HG02943 (cell line): ENCODE data around the gene ELK4.

Experiments
- ATAC-seq: cut with Tn5 transposase; IDR thresholded peaks from one replicate; pipeline ENCODE4 v1.9.1; 2021; ENCODE audit warnings: mild to moderate bottlenecking, low read depth, moderate library complexity; ENCODE audit not compliant: unreplicated experiment

The ELK4 gene

DNA sequence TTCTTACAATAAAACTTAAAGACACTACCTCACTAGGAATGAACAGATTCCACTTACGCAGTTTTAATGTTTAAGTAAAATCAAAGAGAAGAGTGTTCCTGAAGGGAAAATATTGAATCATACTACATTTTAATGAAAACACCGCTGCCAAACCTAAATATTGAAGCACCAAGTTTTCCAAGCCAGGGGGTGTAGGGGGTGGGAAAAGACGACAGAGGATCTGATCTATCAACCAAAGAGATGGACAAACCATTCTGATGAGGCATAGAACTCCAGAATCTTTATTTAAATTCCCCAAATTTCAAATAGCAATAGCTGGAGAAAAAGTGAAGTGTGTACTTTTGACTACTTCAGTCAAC lies 1.2 kb downstream of the ELK4 start:
- no peak for ATAC-seq

DNA sequence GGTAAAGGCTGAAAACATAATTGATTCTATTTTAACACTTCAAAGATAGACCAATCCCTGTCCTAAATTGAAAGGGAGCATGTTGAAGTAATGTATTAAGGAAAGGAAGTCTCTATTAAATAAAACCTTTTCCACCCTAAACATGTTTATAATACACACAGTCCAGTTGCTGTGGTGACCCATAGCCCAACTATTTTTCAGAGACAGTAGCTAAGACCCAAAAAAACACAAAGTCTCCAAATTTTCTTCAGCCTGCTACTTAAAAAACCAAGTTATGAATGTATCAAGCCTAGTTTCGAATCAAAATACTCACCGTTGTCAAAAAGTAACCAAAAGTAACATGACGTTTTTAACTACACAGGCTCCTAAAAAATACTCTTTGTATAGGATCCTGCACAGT lies 1.6 kb downstream of the ELK4 start:
- ATAC-seq, result no peak

DNA sequence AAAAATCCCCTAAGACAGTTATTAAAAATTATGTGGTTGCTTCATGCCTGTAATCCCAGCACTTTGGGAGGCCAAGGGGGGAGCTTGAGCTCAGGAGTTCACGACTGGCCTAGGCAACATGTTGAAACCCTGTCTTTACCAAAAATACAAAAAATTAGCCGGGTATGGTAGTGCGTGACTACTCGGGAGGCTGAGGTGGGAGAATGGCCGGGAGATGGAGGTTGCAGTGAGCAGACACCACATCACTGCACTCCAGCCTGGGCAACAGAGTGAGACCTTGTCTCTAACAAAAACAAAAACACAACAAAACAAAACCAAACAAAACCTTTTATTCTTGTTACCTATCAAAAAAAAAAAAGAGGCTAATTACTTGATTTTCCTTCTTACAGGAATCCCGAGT lies 2.1 kb downstream of the ELK4 start:
- no peak for ATAC-seq

DNA sequence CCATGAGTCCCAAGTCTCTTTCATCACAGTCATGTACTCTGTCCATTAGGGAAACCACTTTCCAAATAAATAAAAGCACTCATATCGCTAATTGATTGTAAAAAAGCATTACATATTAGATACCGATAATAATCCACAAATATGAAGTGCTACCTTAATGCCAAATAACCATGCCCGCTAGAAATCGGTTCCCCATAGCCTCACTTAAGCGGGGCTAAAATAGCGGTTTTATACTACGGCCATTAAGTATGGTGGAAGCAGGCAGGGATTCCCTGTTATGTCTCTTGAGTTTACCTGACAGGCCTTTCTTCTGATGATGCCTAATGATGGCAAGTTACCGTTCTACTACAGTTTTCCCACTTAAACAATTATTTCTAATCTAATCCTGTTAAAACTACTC lies 3.9 kb downstream of the ELK4 start:
- ATAC-seq, result no peak

DNA sequence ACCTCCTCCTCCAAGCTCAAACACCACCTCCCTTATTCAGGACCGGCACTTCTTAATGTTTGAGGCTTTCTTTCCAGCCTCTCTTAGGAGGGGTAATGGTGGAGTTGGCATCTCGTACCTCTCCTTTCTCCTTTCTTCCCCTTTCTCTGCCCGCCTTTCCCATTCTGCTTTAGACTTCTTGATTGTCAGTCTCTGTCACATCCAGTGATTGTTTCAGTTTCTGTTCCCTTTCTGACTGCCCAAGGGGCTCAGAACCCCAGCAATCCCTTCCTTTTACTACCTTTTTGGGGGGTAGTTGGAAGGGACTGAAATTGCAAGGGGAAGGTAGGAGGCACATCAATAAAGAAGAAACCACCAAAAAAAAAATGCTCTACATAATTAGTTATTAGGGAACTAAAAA lies 5.6 kb downstream of the ELK4 start:
- ATAC-seq, result no peak

DNA sequence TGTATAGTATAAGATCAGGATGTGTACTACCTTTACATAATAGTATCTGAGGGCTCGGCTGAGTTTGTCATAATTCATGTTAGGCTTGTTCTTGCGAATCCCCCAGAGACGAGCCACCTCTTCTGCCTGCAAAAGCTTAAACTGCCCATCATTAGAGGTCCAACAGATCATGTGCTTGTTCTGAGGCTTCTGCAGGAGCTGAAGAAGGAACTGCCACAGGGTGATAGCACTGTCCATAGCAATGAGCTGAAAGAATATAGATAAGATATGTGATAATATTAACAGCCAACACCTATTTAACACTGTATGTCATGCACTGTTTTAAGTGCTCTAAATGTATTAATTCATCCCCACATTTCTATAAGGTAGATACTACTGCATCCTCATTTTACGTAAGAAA lies 8.2 kb downstream of the ELK4 start:
- no peak for ATAC-seq

DNA sequence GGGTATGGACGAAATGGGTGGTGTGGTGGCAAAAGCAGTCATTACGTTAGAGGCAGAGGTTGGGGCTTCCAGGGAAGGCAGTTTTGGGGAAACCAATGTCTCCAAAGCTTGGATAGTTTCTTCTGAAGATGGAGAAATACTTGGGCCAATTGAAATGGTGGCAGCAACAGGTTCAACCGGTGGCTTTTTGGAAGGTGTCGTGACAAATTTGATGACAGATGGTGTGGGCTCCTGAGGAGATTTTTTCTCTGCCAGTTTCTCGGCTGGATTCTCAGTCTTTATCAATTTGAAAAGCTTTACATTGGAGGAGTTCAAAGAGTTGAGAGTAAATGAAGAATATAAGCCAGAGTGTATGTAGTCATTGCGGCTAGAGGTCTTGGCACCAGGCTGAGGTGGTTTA lies 11.5 kb downstream of the ELK4 start:
- no peak for ATAC-seq

DNA sequence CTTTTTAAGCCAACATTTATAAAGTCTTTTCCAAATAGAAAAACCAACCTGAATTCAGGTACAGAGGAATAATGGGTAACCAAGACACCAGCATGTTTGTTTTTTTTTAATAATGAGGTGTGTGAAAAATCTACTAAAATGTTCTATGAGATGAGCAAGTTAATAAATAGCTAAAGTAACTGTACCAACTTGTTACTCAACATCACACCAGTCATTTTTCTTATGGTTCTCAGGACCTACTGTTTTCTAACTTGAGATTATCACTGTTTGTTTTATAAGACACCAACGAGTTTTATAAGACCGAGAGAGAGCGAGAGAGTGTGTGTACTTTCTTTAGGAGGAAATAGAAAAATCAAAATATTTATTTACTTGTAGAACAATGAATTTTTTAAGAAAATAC lies 12.4 kb downstream of the ELK4 start:
- ATAC-seq, result no peak

DNA sequence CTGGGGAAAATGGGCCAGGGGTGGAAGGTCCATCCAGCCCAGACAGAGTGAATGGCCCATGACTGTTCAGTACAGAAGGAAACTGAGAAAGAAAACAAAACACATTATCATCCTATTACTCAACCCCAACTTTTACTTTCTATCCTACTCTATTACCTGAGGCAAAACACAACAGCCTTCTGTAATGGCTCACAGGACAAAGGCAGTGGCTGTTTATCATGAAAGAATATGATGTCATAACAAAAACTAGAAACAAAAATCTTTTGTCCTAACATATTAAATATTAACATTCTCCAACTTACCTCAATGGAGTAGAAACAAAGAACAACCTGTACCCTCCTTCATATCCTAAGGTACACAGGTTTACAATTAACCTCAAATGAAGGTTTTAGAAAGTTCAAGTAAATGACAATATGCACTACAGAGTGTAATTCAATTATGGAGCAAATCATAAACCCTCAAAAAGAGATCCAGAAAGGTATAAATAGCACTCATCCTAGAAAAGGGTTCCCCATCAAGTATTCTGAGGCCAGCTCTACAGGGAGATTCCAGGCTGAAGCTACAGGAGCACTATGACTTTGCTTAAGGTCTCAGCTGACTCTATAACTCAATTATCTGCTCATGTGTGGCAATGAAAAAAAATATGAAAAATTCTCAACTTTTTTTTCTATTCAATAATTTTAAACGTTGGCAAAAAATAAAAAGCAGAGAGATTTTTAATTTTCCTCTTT lies 15.1 kb downstream of the ELK4 start:
- ATAC-seq, result no peak

DNA sequence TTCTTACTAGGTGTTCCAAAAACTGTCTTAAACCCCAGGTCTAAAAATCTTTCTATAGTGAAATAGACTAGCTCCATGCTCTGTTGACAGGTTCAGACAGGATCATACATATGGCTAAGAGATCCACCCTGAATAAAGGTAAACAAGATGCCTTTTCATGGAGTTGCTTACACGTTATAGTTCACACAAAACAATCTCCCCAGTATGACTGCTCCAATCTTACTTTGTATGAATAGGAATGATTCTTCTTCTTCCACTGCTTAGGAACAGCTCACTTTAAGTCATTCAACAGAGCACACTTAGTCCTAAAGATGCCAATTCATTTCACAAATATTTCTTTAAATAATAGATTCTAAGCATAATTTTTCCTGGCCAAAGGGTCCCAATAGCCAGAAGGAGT lies 16.0 kb downstream of the ELK4 start:
- ATAC-seq, result no peak

DNA sequence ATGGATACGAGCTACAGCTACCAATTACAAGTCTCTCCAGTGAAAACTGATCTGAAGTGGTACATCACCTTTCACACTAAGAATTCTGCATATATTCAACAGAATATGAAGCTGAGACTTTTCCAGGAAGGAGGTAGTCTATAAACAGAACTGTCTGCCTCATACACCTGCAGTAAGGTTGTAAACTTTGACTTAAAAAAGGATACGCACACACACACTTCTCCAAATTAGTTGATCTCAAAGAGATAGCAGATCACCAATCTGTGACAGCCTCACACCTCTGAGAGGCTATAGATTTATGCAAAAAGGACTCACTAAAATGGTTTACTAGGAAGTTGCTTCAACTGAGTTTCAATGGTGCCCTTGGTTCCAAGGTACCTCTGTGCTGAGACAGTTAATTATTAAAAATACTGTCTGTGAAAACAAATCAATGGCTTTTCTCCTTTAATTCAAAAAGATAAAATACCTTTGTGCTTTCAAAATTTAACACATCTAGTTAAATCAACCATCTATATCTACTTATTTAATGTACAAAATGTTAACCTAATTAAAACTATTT lies 17.9 kb downstream of the ELK4 start:
- ATAC-seq, result no peak

DNA sequence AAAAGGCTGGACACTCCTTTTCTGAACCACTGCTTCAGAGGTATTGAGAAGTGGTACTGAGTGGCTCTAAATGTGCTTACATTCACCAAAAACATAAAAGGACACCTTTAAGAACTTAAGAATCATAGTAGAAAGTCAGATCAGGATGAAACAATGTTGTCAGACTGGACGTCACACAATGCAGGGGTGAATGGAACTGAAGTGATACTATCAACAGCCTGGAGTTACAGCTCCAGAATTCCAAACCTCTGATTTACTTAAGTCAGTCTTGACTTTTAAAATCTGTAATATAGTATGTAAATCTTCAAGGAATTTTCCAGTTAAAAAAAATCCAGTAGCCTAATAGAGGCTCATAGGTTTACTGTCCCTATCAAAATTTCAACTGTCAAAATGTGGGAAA lies 19.3 kb downstream of the ELK4 start:
- ATAC-seq, result no peak

DNA sequence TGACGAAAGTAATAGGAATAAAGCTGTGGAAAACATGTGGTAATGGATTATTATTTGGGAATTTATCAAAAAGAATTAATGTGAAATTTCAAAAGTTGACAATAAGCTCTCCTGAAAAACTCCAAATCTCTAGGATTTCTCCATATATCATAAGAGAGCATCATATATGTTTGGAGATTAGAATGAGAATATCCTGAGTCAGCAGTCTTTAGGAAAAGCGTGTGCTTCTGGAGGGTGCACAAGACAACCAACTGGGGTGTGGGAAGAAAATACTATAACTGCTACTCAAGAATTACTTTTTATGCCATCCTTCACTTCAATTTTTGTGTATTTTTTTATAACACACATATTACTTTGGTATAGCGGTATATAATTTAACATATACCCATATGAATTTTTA lies 19.7 kb downstream of the ELK4 start:
- no peak for ATAC-seq

DNA sequence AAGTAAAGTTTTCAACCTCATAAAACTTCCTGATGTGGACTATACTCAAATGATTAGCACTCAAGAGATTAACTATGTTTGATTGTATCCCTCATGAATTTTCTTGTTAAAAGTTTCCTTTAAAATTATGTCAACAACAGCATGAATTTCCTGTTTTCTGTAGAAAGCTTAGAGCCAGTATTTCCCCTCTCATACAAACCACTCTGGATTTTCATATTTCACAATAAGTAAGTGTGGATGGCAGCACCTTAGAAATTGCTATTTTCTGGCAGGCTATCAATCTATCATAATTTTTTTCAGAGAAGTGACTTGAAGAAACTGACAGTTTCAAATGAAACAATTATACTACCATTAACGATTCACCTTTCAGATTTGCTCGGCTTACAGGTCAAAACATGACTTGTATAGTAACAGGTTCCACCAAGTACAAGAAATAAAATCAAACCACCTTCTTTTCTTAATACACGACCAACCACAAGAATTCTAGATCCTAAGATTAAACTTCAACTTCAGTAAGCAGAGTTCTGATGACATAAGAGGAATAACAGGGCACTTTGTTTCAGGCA lies 20.8 kb downstream of the ELK4 start:
- ATAC-seq, result no peak

DNA sequence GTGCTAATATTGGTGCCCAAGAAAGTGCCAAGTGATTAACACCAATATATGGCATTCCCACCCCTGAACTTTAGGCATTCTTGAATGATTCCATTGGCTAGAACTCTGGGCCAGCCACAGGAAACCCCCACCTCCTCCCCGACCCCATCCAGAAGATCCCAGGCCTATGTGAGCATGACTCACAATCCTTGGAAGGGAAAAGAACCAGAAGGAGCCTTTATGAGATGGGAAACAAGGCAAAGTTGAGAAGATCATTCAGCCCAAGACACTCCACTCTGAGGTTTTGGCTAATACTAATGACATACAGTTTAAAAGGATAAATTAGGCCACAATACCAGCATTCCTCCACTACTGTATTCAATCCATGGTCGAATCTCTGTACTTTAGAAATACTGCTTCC lies 21.8 kb downstream of the ELK4 start:
- ATAC-seq, result no peak

DNA sequence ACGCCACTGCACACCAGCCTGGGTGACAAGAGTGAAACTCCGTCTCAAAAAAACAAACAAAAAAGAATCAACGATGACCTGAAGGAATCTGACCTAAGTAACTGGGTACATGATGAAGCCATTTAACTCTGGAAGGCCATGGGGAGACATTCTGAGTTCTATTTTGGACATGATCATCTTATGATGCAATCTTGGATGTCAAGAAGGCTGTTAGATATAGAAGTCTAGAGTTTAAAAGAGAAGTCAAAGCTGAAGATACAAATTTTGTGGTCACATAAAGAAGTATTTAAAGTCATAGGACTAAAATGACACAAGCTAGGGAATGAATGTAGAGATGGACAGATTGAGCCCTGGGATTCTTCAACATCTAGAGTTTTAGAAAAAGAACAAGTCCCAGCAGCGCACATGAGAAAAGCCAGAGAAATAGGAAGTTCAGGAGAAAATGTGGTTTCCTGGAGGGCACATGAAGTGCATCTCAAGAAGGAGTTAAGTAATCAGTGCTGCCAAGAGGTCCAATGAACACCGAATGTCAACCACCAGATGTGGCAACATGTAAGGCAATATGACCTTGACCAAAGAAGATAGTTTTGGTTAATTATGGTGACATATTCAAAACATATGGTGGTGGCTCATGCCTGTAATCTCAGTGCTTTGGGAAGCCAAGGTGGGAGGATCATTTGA lies 26.8 kb downstream of the ELK4 start:
- no peak for ATAC-seq

DNA sequence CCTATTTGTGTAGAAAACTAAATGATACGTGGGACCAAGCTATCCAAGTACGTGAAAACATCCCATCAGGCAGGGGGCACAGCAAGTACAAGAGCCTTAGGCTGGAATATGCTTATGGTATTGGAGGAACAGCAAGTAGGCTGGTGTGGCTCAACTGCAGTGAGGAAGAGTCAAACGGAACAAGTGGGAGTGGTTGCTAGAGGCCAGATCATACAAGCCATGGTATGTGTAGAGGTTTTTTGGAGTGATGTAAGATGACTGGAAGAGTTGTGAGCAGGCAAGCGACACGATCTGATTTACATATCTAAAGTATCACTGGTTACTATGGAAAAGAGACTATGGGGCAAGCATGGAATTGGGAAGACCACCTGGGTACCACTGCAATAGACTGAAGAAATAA lies 27.8 kb downstream of the ELK4 start:
- no peak for ATAC-seq

DNA sequence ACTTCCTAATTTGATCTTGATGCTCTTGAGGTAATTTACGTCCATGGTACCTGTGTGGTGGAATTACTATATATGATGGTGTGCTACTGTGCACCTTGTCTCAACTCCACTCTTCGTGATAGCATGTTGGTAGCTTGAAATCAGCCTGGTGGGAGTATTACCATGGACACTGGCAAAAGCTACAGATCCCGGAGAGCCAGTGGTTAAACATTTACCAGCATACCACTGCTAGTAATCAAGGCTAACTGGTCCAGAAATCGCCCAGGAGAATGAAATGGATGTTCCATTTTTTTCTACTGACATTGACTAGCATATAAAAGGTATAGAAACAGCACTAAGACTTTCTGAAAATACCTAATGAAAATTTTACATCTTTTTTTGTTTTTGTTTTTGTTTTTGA lies 30.6 kb downstream of the ELK4 start:
- ATAC-seq, result no peak

DNA sequence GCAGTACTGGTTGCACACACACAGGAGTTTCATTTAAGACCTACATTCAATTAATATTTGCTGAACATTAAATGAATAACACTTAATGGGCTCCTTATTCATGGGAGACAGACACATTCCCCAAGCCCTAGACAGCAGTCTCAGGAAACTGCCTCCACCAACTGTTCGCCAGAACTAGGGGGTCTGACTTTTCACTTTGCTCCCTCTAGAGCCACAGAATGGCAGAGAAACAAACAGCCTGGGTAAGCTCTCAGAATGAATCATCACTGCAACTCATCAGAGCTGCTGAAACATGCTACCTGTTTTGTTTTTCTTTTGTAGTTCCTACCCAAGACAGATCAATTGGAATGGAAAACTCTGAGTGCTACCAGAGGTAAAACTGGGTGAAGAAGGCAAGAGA lies 31.7 kb downstream of the ELK4 start:
- ATAC-seq, result no peak

DNA sequence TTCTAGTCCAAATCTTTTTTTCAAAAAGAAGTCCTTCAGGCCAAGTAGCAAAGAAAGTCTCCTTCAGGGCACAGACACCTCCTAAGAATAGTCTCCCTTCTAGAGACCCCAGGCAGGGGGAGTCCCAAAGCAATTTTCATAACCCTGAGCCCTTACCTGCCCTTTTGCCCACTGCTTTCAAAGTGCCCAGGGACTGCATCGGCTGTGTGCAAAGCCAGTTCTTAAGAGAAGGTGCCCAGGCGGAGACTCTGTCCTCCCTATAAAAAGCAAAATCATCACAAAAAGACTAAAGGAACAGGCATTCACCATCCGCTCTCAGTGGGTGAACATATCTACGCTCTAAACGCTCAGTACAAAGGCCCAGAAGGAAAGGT lies 32.2 kb downstream of the ELK4 start:
- ATAC-seq, result no peak

DNA sequence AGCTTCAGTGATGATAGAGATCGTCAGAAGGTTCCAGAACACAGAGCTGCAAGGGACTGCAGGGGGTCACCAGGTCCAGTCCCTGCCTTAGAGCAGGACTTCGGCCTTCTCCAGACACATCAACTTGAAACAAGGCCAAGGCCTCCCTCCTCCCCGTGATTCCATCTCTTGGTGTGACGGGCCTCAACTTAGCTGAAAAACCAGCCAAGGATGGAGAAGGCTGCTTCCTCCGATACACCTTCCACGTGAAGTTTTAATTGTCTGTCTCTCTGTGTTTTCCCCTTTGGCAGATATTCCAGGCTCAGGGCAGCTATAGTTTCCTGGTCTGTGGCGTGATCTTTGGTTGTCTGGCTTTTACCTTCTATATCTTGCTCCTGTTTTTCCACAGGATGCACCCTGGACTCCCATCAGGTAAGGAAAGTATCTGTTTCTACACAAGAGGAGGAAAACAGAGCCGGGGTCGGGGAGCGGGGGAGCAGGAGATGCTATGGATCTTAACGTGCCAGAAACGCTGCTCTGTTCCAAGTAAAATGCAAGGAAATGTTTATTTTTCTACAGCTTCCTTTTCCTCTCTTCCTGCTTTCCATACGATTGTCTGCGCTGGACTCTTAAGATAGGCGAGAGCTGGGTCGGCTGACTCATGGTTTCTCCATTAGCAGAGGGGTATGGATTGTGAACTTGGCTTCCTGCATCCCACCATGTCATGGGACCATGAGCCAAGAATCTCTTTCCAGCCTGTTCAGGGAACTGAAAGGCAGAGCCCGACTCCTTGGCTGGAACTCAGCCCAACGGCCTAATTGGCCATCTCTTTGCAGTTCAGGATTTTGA lies 32.8 kb downstream of the ELK4 start:
- no peak for ATAC-seq
